ENCODE measurements around the gene POTEE.
"Not testable (repeated sequence)": the region's sequence is repeated elsewhere in the genome, so short reads cannot be mapped to it uniquely, and the experiment has no call there.

The POTEE gene

DNA sequence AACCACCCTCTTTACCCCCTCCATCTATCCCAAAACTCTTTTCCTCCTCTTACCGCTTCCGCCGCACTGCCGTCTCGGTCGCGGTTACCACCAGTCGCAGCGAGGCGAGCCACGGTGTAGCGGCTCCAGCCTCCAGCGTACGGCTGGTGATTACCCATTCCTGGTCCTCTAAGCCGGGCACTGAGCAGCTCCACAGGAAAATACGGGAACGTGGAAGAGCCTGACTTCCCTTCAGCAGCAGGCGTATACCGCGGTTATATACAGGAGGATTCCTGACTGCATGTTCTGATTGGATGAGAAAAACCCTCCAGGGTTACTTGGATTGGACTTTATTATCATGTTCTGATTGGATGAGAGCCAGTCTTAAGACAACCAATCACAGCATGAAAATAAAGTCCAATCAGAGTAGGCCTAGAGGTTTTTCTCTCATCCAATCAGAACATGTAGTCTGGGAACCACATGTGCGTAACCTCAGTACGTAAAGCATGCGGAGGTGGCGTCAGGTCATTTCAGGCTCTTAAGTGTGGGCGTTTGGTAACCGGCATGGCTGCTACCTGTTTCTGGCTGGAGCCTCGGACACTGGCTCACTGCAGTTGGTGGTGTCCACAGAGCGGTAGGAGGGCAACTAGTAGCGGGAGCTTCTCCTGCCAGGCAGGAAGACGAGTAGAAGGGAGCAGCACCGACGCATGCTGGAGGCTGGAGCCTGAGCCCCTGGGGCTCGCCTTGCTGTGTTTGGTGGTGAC, at the start of gene POTEE:
TSS of gene POTEE (plus strand) at position 507 of the 743 bp plus-strand sequence. CDS start 8,867 bp downstream, outside the sequence.
- DNase-seq (ENCODE audit: low read depth), result not testable (repeated sequence)

DNA sequence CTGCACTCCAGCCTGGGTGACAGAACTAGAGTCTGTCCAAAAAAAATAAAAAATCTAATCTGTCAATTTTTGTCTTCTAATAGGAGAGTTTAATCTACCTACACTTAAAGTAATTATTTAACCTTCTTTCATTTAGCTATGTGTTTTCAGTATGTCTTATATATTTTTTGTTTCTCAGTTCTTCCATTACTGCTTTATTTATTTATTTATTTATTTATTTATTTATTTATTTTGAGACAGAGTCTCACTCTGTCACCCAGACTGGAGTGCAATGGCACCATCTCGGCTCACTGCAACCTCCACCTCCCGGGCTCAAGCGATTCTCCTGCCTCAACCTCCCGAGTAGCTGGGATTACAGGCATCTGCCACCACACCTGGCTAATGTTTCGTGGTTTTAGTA, 43.8 kb upstream of the POTEE start:
- DNase-seq (ENCODE audit: low read depth), result not testable (repeated sequence)

DNA sequence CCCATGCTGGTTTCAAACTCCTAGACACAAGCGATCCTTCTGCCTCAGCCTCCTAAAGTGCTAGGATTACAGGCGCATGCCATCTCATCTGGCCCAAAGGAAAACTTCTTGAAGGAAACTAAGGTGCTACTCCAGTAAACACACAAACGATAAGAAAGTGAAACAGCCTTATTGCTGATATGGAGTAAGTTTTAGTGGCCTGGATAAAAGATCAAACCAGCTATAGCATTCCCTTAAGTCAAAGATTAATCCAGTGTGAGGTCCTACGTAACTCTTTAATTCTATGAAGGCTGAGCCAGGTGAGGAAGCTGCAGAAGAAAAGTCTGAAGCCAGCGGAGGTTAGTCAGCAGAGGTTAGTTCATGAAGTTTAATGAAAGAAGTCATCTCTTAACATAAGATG, 40.8 kb upstream of the POTEE start:
- no peak for DNase-seq (ENCODE audit: low read depth)

DNA sequence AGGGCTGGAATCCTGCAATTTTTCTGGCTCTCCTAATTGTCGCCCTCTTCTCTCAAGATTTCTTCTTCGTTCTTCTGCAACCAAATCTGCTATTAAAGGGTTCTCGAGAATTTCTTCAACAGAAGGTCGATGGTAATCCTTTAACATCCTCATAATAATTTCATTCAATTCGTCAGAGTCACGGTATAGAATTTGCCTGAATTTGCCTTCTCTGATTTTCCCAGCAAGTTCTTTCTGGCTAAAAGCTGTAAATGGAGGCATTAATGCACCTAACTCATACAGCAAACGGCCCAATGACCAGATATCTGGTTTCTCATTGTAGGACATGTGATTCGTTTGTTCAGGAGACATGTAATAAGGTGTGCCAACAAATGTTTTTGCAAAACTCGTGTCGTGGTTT, 31.3 kb upstream of the POTEE start:
- DNase-seq (ENCODE audit: low read depth), result not testable (repeated sequence)

DNA sequence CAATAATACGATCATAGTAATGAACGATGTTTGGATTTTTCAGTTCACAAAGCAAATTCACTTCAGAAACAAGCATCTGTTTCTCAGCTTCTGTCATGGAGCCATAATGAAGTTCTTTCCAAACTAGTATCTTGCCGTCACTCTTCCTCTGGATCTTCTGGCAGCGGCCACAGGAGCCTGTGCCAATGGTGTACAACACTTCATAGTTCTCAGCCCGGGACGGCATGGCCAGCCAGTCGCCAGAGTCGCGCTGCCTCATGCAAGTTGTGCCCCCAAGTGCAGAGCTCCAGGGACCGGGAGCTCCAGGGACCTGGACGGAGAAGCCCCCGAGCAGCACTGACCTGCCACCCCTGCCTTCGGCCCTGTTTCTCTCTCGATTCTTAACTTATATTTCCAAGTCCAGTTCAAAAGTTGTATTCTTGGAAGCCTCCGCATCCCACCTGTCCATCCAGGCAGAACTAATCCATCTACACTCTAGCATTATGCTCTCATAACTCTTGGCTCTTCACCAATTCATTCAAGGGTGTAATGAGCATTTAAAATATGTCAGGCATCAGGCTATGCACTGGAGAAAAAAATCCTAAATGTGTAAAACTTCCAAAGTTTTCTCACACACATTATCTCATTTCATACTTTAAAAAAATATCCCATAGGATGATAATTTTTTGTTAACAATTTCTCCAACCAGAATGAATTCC, 30.5 kb upstream of the POTEE start:
- DNase-seq (ENCODE audit: low read depth), result not testable (repeated sequence)

DNA sequence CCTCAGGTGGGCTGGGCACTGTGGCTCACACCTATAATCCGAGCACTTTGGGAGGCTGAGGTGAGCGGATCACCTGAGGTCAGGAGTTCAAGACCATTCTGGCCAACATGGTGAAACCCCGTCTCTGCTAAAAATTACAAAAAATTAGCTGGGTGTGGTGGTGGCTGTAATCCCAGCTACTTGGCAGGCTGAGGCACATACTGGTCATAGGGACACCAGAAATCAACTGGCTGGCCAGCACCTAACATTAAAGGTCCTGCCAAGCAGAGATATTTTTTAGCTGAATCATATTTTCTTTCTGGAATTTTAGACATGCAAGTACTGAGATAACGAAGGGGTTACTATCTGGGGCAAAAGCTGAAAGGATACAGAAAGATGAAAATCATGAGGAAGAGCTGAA, 27.9 kb upstream of the POTEE start:
- DNase-seq (ENCODE audit: low read depth), result not testable (repeated sequence)

DNA sequence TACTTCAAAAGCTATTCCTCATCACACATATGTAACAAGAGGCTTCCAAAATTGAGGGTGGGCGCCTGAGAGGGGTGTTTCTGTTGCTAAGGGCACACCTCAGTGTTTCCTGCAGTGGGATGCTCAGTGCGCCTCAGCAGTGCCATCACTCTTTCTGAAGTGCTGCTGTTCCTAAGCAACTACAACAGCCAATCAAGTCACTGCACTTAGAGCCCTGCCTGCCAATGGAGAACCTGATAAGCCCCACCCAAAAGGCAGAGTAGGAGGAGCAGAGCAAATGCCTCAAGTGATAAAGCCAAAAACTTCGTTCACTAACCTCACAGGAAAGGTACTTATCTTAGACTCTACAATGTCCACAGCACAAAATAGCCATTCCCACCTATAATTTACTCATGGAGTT, 15.9 kb upstream of the POTEE start:
- DNase-seq (ENCODE audit: low read depth), result not testable (repeated sequence)

DNA sequence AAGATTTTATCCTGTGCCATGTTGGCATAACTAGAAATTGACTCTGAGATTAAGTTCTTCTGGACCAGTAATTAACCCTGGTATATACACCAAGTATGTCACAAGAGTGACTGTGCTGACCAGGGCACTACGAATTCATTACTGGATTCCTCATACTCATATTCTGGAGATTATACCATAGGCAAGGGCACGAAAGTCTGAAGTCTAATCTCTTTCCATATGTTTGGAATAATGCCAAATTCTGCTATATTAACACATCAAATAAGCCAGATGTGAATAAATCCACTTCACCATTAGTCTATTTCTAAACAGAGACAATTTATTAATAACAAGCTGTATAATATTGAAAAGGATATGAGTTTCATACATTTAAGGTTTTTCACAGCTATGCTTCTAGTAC, 13.2 kb upstream of the POTEE start:
- DNase-seq (ENCODE audit: low read depth), result not testable (repeated sequence)

DNA sequence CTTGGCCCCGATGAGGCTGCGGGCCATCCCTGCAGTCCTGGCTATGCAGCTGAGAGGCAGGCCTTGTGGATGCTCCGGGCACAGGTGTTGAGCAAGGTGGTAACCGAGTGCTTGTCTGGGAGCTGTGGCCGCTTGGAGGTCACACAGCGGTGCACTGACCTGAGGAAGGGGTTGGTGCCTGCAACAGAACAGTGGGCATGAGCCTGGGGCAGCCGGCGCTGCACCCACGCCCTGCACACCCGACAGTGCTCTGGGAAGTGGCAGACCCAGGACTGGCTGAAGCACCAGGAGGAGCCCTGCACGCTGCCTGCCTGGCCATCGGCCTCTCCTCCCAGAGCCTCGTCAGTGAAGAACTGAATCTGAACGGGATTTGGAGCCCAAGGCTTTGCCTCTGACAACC, 8.2 kb upstream of the POTEE start:
- no peak for DNase-seq (ENCODE audit: low read depth)

DNA sequence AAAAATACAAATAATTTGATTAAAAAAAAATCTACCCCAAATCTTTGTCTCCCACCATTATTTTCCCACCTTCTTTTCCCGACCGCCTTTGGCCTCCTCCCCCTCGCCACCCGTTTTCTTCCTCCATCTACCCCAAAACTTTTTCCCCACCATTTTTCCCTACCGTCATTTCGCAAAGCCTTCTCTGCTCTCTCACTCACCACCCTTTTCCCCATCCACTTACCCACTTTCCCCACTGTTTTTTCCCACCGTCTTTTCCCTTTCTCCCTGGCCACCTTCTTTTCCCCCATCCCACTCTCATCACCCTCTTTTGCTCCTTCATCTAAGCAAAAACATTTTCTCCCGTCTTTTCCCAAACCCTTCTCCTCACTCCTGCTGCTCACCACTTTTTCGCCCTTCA, 1.5 kb upstream of the POTEE start:
- DNase-seq (ENCODE audit: low read depth), result not testable (repeated sequence)

DNA sequence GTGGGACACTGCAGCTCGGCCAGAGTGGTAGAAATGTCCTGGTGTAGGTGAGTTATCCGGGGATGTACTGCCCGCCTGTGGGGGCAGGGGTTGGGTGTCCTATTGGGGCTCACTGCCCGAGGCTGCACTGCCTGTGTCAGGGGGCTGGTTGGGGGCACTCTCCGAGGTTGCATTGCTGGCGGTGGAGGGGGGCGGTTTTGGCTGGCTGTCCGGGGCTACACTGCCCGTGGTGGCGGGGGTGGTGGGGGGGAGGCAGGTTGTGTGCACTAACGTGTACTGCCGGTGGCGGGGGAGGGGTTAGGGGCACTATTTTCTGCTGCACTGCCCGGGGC, 403 bp downstream of the POTEE start:
- not testable (repeated sequence) for DNase-seq (ENCODE audit: low read depth)

DNA sequence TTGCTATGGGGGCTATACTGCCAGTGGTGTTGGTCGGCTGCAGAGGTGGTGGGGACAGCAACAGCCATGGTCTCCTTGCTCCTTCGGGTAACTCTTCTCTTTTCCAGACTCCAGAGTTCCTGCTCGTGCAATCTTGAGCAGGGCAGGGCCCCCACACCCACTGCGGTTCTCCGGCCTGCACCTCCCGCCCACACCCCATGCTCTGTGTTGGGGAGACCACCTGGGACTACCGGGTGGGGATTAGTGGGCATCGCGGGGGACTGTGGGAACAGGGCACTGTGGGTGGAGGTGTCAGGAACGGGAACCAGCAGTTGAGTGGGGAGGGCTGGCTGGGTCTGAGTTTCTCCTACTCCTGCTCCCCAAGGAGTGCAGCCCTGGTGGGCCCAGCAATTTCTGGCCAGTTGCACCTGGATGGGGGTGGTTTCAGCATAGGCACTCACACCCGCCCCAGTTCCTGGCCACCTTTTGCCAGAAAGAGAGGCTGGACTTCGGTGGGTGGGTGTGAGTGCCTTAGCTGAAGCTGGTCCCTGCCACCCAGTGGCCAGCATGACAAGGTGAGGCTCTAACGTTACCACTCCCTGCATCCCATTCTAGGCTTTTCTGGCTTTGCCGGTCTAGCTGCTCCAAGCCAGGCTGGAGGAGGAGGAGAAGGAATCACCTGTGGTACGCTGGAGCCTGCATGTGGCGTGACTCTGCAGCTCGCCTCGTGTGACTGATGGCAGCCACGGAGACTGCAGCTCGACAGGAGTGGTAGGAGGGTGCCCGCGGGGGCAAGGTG, 1.3 kb downstream of the POTEE start:
- not testable (repeated sequence) for DNase-seq (ENCODE audit: low read depth)

DNA sequence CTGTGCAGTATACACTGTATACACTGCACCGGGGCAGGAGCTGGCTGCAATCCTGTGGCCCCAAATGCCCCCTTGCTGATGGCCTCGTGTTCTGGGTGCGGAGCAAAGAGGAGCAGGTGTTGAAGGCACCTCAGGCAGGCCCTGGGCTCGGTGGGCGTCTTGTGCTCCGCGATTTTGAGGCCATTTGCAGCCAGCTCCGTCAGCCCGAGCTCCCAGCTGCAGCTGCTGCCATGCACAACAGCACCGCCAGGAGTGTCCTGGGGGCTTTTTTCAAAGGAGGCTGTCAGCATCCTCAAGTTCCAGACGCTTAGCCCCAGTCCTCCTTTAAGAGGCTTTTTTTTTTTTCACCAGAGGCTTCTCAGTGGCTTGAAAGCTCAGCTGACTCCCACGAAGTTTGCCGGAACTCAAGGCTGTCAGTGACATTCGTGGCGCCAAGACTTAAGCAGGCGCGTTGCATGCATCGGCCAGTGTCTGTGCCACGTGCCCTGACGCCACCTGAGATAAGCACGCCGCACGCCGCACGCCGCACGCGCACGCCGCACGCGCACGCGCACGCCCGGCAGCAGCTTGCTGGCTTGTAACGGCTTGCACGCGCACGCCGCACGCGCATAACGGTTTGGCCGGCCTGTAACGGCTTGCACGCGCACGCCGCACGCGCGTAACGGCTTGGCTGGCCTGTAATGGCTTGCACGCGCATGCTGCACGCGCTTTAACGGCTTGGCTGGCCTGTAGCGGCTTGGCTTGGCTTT, 8.1 kb downstream of the POTEE start:
- not testable (repeated sequence) for DNase-seq (ENCODE audit: low read depth)

DNA sequence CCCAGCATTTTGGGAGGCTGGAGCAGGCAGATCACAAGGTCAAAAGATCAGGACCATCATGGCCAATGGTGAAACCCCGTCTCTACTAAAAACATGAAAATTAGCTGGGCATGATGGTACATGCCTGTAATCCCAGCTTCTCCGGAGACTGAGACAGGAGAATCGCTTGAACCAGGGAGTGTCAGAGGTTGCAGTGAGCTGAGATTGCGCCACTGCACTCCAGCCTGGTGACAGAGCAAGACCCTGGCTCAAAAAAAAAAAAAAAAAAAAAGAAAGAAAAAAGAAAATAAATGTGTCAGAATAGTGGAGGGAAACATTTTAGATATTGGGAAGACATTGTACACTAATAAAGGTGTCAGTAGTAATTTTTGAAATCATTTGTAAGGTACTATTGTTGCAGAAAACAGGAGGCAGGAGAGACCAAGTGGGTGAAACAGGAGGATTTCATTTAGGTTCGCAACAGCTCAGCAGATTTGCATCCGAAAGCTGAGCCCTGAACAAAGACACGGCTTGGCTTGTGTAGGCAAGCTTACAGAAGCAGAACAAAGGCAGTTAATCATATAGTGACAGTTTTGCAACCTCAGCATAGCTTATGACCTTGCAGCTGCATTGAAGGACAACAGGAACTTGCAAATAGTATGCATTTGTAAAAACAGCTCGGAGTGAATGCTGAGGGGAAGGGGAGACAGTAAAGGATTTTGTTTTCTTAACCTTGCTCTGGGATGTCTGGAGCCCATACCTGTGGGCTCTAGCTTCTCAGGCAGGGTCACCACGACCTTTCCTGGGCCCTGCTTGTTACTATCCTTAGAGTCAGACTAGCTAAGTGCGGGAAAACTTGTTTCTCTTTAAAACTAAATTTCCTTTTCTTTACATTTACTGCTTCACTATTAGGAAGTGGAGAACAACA, 26.5 kb downstream of the POTEE start:
- not testable (repeated sequence) for DNase-seq (ENCODE audit: low read depth)
